SK-N-SH treated with all-trans-retinoic acid at 6 μM for 48 hours (cell line): Measurements from ENCODE around the gene EIF2B4.

Experiments
- BACH2 ChIP-seq: fragments of 250-450 bp; sonication (Bioruptor Pico); IDR thresholded peaks from 2 replicates; pipeline ENCODE4 v1.9.0; 2021; ENCODE audit warnings: mild to moderate bottlenecking, borderline replicate concordance
- ESRRG ChIP-seq: fragments of 250-450 bp; sonication (Bioruptor Pico); IDR thresholded peaks from 2 replicates; pipeline ENCODE4 v1.6.1; 2021; ENCODE audit warnings: mild to moderate bottlenecking
- PPARA ChIP-seq: fragments of 250-450 bp; sonication (Bioruptor Pico); IDR thresholded peaks from 2 replicates; pipeline ENCODE4 v1.5.0; 2020; ENCODE audit warnings: mild to moderate bottlenecking, borderline replicate concordance
- TCF4 ChIP-seq: fragments of 250-450 bp; sonication (Bioruptor Pico); IDR thresholded peaks from 2 replicates; pipeline ENCODE4 v1.8.0; 2021; ENCODE audit warnings: mild to moderate bottlenecking, moderate library complexity, borderline replicate concordance
- ZNF565 ChIP-seq: fragments of 450-650 bp; formaldehyde crosslinking; conservative IDR thresholded peaks from 2 replicates; pipeline ENCODE4 v1.5.0; 2020; ENCODE audit warnings: low read depth, mild to moderate bottlenecking, moderate library complexity
- ZNF8 ChIP-seq: fragments of 450-650 bp; formaldehyde crosslinking; IDR thresholded peaks from 2 replicates; pipeline ENCODE4 v1.5.0; 2020; ENCODE audit warnings: mild to moderate bottlenecking, moderate library complexity

GRCh38 chr2:27381577-27382181, 11.5 kb upstream of the EIF2B4 start:
- TF ChIP-seq TCF4 (CRISPR knock-in tag) (no peak), ZNF8 (CRISPR knock-in tag) (no peak), ESRRG (CRISPR knock-in tag) (no peak), BACH2 (CRISPR knock-in tag) (no peak), ZNF565 (CRISPR knock-in tag) (no peak), PPARA (CRISPR knock-in tag) (no peak)
